ENCODE data around the gene USP17L15.
"Not testable (repeated sequence)": the region's sequence is repeated elsewhere in the genome, so short reads cannot be mapped to it uniquely, and the experiment has no call there.

USP17L15 gene, protein sequence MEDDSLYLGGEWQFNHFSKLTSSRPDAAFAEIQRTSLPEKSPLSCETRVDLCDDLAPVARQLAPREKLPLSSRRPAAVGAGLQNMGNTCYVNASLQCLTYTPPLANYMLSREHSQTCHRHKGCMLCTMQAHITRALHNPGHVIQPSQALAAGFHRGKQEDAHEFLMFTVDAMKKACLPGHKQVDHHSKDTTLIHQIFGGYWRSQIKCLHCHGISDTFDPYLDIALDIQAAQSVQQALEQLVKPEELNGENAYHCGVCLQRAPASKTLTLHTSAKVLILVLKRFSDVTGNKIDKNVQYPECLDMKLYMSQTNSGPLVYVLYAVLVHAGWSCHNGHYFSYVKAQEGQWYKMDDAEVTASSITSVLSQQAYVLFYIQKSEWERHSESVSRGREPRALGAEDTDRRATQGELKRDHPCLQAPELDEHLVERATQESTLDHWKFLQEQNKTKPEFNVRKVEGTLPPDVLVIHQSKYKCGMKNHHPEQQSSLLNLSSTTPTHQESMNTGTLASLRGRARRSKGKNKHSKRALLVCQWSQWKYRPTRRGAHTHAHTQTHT

GRCh38 chr4:9234085-9234484, at the start of gene USP17L15:
TSS of gene USP17L15 (plus strand) at chr4:9234385. CDS start at chr4:9234385, 0 bp downstream.
- DNase-seq (ENCODE audit: low read depth in 2 of 2) = not testable (repeated sequence)

GRCh38 chr4:9210357-9210756, 23.8 kb upstream of the USP17L15 start, which contains the start of gene USP17L10:
TSS of gene USP17L10 (plus strand) at chr4:9210657. CDS start at chr4:9210657, 0 bp downstream.
- DNase-seq (ENCODE audit: low read depth in 2 of 2) = not testable (repeated sequence)

DNA sequence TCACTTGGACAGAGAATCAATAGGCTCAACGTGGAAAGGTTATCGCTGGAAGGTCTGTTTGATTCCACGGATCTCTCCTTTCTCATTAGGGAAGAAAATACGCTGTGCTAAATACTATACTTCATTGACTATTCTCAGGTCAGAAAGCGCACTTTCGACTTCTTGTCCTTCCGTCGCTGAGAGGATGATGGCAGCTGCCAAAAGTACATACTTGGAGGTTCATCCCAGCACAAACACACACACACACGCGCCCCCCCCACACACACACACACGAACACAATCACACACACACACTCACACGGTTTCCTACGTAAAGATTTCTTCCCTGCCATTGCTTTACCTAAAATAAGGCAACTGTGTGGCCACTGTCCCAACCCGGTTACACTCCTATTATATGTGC, 19.5 kb upstream of the USP17L15 start:
- not testable (repeated sequence) for DNase-seq (ENCODE audit: low read depth in 2 of 2)

DNA sequence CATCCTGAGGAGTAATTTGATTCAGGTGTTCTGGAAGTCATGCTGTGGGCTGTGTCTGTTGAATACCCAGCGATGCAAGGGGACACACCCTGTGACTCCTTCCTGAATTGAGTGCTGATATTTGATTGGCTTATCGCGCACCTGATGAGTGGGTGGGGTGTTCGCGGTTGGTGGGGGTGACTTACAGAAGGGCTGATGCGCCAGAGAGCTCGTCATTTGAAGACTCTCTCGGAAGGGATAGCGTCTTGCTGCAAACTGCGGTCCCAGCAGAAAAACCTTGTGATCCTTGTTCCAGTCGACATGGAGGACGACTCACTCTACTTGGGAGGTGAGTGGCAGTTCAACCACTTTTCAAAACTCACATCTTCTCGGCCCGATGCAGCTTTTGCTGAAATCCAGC, 19.1 kb upstream of the USP17L15 start, which contains the start of gene USP17L11:
Gene USP17L11, plus strand, starts transcription at position 301 of the 400 bp plus-strand sequence. Its CDS starts 0 bp downstream, at position 301.
- not testable (repeated sequence) for DNase-seq (ENCODE audit: low read depth in 2 of 2)

DNA sequence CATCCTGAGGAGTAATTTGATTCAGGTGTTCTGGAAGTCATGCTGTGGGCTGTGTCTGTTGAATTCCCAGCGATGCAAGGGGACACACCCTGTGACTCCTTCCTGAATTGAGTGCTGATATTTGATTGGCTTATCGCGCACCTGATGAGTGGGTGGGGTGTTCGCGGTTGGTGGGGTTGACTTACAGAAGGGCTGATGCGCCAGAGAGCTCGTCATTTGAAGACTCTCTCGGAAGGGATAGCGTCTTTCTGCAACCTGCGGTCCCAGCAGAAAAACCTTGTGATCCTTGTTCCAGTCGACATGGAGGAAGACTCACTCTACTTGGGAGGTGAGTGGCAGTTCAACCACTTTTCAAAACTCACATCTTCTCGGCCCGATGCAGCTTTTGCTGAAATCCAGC, 14.3 kb upstream of the USP17L15 start, which contains the start of gene USP17L12:
Gene USP17L12, plus strand, starts transcription at position 301 of the 400 bp plus-strand sequence. Its CDS starts 0 bp downstream, at position 301.
- not testable (repeated sequence) for DNase-seq (ENCODE audit: low read depth in 2 of 2)

DNA sequence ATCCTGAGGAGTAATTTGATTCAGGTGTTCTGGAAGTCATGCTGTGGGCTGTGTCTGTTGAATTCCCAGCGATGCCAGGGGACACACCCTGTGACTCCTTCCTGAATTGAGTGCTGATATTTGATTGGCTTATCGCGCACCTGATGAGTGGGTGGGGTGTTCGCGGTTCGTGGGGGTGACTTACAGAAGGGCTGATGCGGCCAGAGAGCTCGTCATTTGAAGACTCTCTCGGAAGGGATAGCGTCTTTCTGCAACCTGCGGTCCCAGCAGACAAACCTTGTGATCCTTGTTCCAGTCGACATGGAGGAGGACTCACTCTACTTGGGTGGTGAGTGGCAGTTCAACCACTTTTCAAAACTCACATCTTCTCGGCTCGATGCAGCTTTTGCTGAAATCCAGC, 9.6 kb upstream of the USP17L15 start, which contains the start of gene USP17L13:
Gene USP17L13, plus strand, starts transcription at position 301 of the 400 bp plus-strand sequence. Its CDS starts 0 bp downstream, at position 301.
- not testable (repeated sequence) for DNase-seq (ENCODE audit: low read depth in 2 of 2)

DNA sequence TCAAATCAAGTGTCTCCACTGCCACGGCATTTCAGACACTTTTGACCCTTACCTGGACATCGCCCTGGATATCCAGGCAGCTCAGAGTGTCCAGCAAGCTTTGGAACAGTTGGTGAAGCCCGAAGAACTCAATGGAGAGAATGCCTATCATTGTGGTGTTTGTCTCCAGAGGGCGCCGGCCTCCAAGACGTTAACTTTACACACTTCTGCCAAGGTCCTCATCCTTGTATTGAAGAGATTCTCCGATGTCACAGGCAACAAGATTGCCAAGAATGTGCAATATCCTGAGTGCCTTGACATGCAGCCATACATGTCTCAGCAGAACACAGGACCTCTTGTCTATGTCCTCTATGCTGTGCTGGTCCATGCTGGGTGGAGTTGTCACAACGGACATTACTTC, 3.9 kb upstream of the USP17L15 start:
- DNase-seq (ENCODE audit: low read depth in 2 of 2) = not testable (repeated sequence)

DNA sequence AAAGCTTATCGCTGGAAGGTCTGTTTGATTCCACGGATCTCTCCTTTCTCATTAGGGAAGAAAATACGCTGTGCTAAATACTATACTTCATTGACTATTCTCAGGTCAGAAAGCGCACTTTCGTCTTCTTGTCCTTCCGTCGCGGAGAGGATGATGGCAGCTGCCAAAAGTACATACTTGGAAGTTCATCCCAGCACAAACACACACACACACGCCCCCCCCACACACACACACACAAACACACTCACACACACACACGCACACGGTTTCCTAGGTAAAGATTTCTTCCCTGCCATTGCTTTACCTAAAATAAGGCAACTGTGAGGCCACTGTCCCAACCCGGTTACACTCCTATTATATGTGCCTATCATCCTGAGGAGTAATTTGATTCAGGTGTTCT, 4.3 kb downstream of the USP17L15 start:
- not testable (repeated sequence) for DNase-seq (ENCODE audit: low read depth in 2 of 2)

DNA sequence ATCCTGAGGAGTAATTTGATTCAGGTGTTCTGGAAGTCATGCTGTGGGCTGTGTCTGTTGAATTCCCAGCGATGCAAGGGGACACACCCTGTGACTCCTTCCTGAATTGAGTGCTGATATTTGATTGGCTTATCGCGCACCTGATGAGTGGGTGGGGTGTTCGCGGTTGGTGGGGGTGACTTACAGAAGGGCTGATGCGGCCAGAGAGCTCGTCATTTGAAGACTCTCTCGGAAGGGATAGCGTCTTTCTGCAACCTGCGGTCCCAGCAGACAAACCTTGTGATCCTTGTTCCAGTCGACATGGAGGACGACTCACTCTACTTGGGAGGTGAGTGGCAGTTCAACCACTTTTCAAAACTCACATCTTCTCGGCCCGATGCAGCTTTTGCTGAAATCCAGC, 9.4 kb downstream of the USP17L15 start, which contains the start of gene USP17L17:
Gene USP17L17, plus strand, starts transcription at position 301 of the 400 bp plus-strand sequence. Its CDS starts 0 bp downstream, at position 301.
- not testable (repeated sequence) for DNase-seq (ENCODE audit: low read depth in 2 of 2)

DNA sequence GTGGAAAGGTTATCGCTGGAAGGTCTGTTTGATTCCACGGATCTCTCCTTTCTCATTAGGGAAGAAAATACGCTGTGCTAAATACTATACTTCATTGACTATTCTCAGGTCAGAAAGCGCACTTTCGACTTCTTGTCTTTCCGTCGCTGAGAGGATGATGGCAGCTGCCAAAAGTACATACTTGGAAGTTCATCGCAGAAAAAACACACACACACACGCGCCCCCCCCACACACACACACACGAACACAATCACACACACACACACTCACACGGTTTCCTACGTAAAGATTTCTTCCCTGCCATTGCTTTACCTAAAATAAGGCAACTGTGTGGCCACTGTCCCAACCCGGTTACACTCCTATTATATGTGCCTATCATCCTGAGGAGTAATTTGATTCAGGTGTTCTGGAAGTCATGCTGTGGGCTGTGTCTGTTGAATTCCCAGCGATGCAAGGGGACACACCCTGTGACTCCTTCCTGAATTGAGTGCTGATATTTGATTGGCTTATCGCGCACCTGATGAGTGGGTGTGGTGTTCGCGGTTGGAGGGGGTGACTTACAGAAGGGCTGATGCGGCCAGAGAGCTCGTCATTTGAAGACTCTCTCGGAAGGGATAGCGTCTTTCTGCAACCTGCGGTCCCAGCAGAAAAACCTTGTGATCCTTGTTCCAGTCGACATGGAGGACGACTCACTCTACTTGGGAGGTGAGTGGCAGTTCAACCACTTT, 13.9 kb downstream of the USP17L15 start, which contains the start of gene USP17L18:
Gene USP17L18, plus strand, starts transcription at position 678 of the 728 bp plus-strand sequence. Its CDS starts 0 bp downstream, at position 678.
- not testable (repeated sequence) for DNase-seq (ENCODE audit: low read depth in 2 of 2)

- DNase-seq (ENCODE audit: low read depth in 2 of 2) = not testable (repeated sequence)
Observed at GRCh38 chr4:9253078-9253477, 18.9 kb downstream of the USP17L15 start, which contains the start of gene USP17L19. TSS of gene USP17L19 (plus strand) at chr4:9253378. CDS start at chr4:9253378, 0 bp downstream.

DNA sequence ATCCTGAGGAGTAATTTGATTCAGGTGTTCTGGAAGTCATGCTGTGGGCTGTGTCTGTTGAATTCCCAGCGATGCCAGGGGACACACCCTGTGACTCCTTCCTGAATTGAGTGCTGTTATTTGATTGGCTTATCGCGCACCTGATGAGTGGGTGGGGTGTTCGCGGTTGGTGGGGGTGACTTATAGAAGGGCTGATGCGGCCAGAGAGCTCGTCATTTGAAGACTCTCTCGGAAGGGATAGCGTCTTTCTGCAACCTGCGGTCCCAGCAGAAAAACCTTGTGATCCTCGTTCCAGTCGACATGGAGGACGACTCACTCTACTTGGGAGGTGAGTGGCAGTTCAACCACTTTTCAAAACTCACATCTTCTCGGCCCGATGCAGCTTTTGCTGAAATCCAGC, 23.6 kb downstream of the USP17L15 start, which contains the start of gene USP17L20:
Gene USP17L20, plus strand, starts transcription at position 301 of the 400 bp plus-strand sequence. Its CDS starts 0 bp downstream, at position 301.
- DNase-seq (ENCODE audit: low read depth in 2 of 2) = not testable (repeated sequence)

- DNase-seq (ENCODE audit: low read depth in 2 of 2) = not testable (repeated sequence)
Observed at GRCh38 chr4:9262572-9262971, 28.4 kb downstream of the USP17L15 start, which contains the start of gene USP17L21. TSS of gene USP17L21 (plus strand) at chr4:9262872. CDS start at chr4:9262872, 0 bp downstream.

DNA sequence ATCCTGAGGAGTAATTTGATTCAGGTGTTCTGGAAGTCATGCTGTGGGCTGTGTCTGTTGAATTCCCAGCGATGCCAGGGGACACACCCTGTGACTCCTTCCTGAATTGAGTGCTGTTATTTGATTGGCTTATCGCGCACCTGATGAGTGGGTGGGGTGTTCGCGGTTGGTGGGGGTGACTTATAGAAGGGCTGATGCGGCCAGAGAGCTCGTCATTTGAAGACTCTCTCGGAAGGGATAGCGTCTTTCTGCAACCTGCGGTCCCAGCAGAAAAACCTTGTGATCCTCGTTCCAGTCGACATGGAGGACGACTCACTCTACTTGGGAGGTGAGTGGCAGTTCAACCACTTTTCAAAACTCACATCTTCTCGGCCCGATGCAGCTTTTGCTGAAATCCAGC, 33.1 kb downstream of the USP17L15 start, which contains the start of gene USP17L22:
Gene USP17L22, plus strand, starts transcription at position 301 of the 400 bp plus-strand sequence. Its CDS starts 0 bp downstream, at position 301.
- not testable (repeated sequence) for DNase-seq (ENCODE audit: low read depth in 2 of 2)

DNA sequence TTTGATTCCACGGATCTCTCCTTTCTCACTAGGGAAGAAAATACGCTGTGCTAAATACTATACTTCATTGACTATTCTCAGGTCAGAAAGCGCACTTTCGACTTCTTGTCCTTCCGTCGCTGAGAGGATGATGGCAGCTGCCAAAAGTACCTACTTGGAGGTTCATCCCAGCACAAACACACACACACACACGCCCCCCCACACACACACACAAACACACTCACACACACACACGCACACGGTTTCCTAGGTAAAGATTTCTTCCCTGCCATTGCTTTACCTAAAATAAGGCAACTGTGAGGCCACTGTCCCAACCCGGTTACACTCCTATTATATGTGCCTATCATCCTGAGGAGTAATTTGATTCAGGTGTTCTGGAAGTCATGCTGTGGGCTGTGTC, 37.5 kb downstream of the USP17L15 start:
- DNase-seq (ENCODE audit: low read depth in 2 of 2) = not testable (repeated sequence)
